Stimulated activated CD8-positive, alpha-beta memory T cell treated with anti-CD3 and anti-CD28 coated beads, Interleukin-12 subunit alpha, Interleukin-12 subunit beta, amount 100 ng/mL, for 4 hours (primary cell): ENCODE data around the gene SLC39A11.
"Not testable (repeated sequence)": the region's sequence is repeated elsewhere in the genome, so short reads cannot be mapped to it uniquely, and the experiment has no call there.

Source experiments
- DNase-seq: peaks from one replicate; pipeline ENCODE4 v3.0.0-alpha.2; 2020; ENCODE audit warnings: low read depth

SLC39A11 gene

DNA sequence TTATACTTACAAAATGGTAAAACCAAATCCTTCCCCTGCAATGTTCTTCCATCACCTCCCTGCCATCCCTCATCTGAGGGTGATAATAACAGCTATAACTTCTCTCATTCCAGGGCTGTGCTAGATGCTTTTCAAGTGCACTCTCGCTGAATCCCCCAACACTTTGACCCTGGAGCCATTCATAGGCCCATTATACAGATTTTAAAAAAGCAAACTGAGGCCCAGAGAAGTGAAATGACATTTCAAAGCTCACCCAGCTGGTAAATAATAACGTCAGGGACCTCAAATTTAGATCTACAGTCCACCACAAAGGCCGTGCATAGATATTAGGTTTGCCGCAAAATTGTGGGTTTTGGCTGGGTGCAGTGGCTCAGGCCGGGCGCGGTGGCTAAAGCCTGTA lies 378.8 kb downstream of the SLC39A11 start:
- DNase-seq: no peak

- no peak for DNase-seq
Observed at GRCh38 chr17:72711521-72712310, 380.8 kb downstream of the SLC39A11 start.

DNA sequence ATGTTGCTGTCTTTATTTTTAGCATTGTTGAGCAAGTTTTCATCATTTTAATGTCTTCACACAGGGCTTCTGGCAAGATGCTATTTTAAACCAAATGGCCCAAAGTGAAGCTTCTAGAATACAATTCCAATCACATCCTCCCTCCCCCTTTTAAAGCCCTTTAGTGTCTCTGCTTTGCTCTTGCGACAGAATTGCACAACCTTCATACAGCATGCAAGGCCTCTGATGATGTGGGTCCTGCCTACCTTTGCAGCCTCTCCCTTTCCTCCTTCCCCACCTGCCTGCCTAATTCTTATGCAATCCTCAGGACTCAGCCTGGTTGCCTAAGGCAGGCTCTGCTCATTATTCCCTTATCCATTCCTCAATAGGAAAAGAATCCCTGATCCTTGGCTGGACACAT lies 381.7 kb downstream of the SLC39A11 start:
- no peak for DNase-seq

- DNase-seq: no peak
Observed at GRCh38 chr17:72710202-72710601, 382.3 kb downstream of the SLC39A11 start.

- not testable (repeated sequence) for DNase-seq
Observed at GRCh38 chr17:72708682-72709081, 383.8 kb downstream of the SLC39A11 start.

DNA sequence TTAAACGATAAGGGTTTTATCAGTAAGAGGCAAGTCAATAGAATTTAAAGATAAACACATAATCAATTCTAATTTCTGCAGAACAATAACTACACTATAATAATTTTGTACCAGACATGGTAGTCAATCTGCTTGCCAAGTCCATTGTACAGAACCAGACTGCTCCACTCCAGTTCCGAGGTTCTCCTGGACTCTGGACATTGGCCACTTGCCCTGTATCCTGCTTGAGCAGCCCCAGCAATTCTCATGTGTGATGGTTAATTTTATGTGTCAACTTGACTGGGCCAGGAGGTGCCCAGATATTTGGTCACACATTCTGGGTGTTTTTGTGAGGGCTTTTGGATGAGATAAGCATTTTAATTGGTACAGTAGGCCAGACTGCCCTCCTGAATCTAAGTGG lies 384.6 kb downstream of the SLC39A11 start:
- DNase-seq: no peak

GRCh38 chr17:72706396-72706981 lies 386.0 kb downstream of the SLC39A11 start:
- DNase-seq: no peak

DNA sequence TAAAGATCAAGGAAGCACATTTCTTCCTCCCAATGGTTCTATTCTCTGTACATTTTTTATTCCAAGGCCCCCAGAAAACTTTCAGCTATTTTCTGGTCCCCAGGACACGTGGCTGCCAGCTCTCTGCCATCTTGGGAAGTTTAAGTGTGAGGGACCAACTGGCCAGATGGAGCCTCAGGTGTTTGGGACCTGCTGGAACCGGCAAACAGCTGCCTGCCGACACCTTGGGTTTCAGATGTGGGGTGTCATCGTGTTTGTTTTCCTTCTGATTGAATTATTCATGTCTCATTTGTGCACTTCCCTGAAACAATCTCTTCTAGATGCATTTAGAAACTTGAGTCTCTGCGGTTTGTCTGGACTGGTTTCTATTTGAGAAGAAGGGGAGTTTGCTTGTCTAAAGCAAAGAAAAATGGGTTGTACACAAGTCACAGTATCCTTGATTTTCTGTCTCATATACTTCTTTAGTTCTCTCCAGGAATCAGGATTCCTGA lies 386.5 kb downstream of the SLC39A11 start:
- no peak for DNase-seq

DNA sequence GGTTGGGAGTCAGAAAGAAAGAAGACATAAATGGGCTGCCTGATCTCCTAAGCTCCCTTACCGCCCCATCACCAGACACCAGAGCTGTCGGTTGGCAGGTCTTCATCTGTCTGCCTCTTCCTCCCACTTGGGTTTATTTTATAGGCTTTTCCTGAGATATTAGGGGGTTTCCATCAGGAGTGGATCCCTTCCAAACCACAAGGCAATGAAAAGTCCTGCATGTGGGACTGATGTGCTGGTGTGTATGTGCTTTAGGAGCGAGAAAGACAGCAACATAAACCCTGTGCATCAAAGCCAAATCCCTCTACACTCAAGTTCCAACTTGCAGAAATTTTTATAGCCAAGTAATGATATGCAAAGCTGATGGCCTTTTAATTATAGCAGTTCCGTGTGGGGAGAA lies 389.5 kb downstream of the SLC39A11 start:
- DNase-seq: no peak

DNA sequence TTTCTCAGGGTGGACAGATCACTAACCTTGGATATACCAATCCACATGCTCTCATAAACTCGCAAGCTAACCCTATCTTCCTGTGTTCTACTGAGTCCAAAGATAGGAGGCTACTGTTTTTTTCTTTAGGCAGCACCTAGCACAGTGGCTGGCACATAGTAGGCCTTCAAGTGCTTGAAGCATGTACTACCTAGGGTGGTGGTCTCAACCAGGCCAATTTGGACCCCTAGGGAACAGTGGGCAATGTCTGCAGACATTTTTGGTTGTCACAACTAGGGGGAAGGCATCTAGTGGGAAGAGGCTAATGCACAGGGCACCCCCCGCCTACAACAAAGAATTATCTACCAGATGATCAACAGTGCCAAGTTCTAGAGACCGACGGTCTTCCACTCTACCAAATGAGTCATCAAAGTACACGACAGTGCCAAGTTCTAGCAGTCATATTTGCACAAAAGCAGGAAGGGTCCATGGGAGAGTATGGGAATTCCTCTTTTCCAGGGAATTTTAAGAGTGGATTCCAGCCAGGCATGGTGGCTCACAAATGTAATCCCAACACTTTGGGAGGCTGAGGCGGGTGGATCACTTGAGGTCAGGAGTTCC lies 390.3 kb downstream of the SLC39A11 start:
- no peak for DNase-seq

- DNase-seq: no peak
Observed at GRCh38 chr17:72700226-72700625, 392.3 kb downstream of the SLC39A11 start.

GRCh38 chr17:72699545-72699944 lies 392.9 kb downstream of the SLC39A11 start:
- no peak for DNase-seq

- DNase-seq: no peak
Observed at GRCh38 chr17:72697602-72698146, 394.8 kb downstream of the SLC39A11 start.

- no peak for DNase-seq
Observed at GRCh38 chr17:72696721-72697120, 395.8 kb downstream of the SLC39A11 start.

DNA sequence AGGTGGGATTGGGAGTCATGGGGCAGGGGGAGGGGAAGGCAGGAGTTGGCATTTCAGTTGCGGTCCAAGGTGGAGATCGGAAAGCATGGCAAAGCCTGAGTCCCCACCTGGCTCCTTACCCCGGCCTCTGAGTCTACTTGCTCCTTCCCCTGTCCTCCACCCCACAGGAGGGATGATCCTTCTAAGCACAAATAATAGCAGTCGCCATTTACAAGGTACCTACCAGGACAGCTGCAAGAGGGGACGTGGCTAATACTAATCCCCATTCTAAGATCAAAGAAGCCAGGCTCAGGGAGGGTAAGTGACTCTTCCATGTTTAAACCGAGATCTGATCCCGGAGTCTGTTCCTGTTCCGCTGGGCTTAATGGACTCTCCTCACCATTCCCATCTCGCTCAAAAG lies 396.3 kb downstream of the SLC39A11 start:
- no peak for DNase-seq

DNA sequence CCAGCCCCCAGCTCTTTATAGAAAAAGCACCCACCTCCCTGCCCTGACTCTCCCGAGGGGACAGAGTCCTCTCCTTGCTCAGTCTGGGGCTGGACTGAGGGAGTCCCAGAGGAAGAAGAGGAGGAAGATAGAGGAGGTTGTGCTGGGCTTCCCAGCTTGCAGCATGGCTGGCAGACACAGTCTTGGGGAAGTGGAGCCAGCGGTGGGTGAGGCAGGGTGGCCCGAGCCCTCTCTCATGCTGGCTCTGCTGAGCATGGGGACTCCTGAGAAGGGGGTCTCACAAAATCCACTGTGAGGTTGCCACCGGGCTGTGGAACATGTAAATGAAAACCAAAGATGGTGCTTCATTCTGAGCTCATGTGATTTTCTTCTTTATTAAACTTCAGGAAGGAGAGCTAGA lies 398.5 kb downstream of the SLC39A11 start:
- DNase-seq: no peak

- DNase-seq: no peak
Observed at GRCh38 chr17:72693151-72693878, 399.2 kb downstream of the SLC39A11 start.

GRCh38 chr17:72692676-72693075 lies 399.8 kb downstream of the SLC39A11 start:
- DNase-seq: no peak

- DNase-seq: no peak
Observed at GRCh38 chr17:72691586-72691985, 400.9 kb downstream of the SLC39A11 start.

GRCh38 chr17:72691017-72691416 lies 401.5 kb downstream of the SLC39A11 start:
- no peak for DNase-seq

DNA sequence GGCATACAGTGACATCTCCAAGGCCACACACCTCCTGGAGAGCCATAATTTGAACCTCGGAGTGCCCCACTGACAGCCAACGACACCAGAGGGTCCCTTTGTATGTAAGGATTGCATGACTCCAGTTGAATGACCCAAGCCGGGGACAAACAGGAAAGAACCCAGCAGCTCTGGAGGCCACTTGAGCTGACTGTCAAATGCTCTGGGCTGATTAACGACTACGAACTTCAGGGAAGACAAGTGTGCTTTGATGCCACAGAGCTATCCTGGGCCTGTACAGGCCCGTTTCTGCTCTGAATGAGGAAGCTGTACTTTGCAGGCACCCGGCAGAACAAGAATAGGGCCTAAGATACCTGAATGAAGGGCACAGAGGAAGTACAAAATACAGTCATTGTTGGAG lies 404.6 kb downstream of the SLC39A11 start:
- DNase-seq: no peak

DNA sequence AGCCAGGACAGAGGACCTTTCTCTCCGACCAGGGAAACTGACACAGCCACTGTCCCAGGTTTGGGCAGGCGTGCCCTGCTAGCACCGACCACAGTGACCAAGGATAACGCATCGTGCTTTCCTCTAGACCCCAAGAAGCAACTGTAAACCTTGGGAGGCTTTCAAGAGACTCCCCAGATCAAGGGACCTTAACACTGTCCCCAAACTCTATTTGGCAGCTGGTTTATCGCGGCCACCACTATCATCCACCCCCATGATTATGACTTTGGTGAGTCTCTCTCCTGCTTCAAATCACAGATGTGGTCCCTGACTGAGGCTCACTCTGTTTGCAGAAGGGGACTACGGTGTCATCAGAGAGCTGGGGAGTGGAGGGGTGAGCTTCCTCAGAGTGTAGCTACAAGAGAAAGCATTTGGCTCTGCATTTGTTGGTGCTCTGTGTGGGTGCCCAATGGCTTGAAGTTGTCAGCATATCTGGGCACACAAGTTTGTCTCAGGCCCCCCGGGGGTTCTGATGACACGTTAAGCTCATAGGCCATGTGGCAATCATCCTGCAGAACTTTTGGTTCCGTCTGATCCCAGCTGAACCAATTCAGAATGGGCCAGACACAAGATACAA lies 408.0 kb downstream of the SLC39A11 start:
- no peak for DNase-seq
